Upper lobe of left lung (tissue), 6 donors: ENCODE results near the gene LEPROT. TPM values are rescaled to one million over a fixed set of nuclear protein-coding genes. Genes with fewer than 3 reads are reported as not detected.

Experiments
- ATAC-seq, 2 donors: fragments of 200-7000 bp; cut with Tn5 transposase; one replicate each; pipeline ENCODE4 v1.9.1; 2022; ENCODE audit warnings: mild to moderate bottlenecking in 2 of 2, moderate library complexity in 2 of 2; ENCODE audit not compliant: low FRiP score in 2 of 2
- DNase-seq, 2 donors: peaks; one replicate each; pipeline ENCODE4 v3.0.0-alpha.2; 2019 to 2020
- H3K27ac ChIP-seq, 4 donors: fragments of 200-600 bp; sonication (generic); one replicate each; pipeline ENCODE4 v1.5.1; 2016 to 2019
- H3K27me3 ChIP-seq, 4 donors: fragments of 200-600 bp; sonication (generic); one replicate each; pipeline ENCODE4 v1.5.1; 2017 to 2019
- H3K36me3 ChIP-seq, 4 donors: fragments of 200-600 bp; sonication (generic); one replicate each; pipeline ENCODE4 v1.5.1; 2016 to 2019
- H3K4me1 ChIP-seq, 4 donors: fragments of 200-600 bp; sonication (generic); one replicate each; pipeline ENCODE4 v1.5.1; 2018 to 2019
- H3K4me3 ChIP-seq, 4 donors: fragments of 200-600 bp; sonication (generic); one replicate each; pipeline ENCODE4 v1.5.1; 2017 to 2019; ENCODE audit warnings: mild to moderate bottlenecking in 2 of 4, moderate library complexity in 1 of 4
- H3K9me3 ChIP-seq, 4 donors: fragments of 200-600 bp; sonication (generic); one replicate each; pipeline ENCODE4 v1.5.1; 2018 to 2019
- EP300 ChIP-seq, 4 donors: sonication (generic); formaldehyde crosslinking; IDR thresholded peaks; one replicate each; pipeline ENCODE4 v1.5.1; 2017; ENCODE audit warnings: antibody characterized with exemption in 4 of 4, control low read depth in 2 of 4
- POLR2A ChIP-seq, 4 donors: fragments of 450-650 bp; IDR thresholded peaks; one replicate each; pipeline ENCODE4 v1.5.1; 2016 to 2017; ENCODE audit warnings: antibody characterized with exemption in 4 of 4, mild to moderate bottlenecking in 2 of 4
- POLR2AphosphoS5 ChIP-seq, 2 donors: sonication (generic); formaldehyde crosslinking; IDR thresholded peaks; one replicate each; pipeline ENCODE4 v1.5.1; 2017; ENCODE audit warnings: antibody characterized with exemption in 2 of 2
- WGBS, 2 donors: methylation state at CpG; one replicate each; pipeline ENCODE4 v1.1.5; 2017 to 2018; 5-methylcytosine and 5-hydroxymethylcytosine counted together
- total RNA-seq, 6 donors: library from RNA; depleted of rRNA in 4 of 6; stranded (reverse); fragments of >200 nt in 4 of 6; gene quantifications; one replicate each; pipeline versions ENCODE4 v1.1.0 to v1.2.1, GENCODE V29; 2016 to 2021
- TF ChIP-seq, protein P1 (sequence below), 6 experiments: fragments of 450-650 bp in 4 of 6; fragments of 200-600 bp in 2 of 6; sonication (generic) in 2 of 6; IDR thresholded peaks; one replicate each; pipeline ENCODE4 v1.5.1; 2016 to 2019; ENCODE audit warnings: antibody characterized with exemption in 6 of 6
- donor health status: DM: no; HTN: no; CAD: no; lungs with moderate emphysema.
- donor health status: DM: no; HTN: yes; CAD: no; lungs with severe emphysema.

Gene LEPROT
- total RNA-seq, 6 donors from 2014 or later, result 28.0 to 120 (median 72.9) TPM

DNA sequence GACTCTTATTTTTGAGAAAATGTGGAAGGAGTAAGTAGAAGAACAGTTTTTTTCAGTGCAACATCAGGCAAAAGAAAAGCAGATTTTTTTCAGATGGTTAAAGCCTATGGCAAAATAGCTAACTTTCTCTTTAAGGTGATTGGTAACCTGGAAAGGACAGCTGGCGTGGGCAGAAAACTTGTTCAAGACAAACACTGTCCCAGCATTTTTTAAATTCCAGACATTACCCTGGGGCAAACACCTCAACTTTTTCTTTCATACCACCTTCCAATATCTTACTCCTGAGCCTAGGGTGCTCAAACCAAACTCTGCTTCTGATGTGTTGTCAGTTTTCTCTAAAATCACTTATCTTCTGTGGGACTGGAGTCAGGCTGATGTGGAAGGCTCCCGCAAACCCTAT, 2.7 kb upstream of the LEPROT start:
- H3K27me3 ChIP-seq, result no peaks in the 10 kb centered on the region
- no peaks in the 10 kb centered on the region for H3K9me3 ChIP-seq
- no peak for TF ChIP-seq POLR2A (IDR thresholded peaks at IDR 0.05)
- TF ChIP-seq, protein P1, sequence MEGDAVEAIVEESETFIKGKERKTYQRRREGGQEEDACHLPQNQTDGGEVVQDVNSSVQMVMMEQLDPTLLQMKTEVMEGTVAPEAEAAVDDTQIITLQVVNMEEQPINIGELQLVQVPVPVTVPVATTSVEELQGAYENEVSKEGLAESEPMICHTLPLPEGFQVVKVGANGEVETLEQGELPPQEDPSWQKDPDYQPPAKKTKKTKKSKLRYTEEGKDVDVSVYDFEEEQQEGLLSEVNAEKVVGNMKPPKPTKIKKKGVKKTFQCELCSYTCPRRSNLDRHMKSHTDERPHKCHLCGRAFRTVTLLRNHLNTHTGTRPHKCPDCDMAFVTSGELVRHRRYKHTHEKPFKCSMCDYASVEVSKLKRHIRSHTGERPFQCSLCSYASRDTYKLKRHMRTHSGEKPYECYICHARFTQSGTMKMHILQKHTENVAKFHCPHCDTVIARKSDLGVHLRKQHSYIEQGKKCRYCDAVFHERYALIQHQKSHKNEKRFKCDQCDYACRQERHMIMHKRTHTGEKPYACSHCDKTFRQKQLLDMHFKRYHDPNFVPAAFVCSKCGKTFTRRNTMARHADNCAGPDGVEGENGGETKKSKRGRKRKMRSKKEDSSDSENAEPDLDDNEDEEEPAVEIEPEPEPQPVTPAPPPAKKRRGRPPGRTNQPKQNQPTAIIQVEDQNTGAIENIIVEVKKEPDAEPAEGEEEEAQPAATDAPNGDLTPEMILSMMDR (IDR thresholded peaks at IDR 0.05), result no peak
- TF ChIP-seq POLR2AphosphoS5 (IDR thresholded peaks at IDR 0.05), result no peak
- TF ChIP-seq EP300 (IDR thresholded peaks at IDR 0.05), result no peak
- no peaks in the 10 kb centered on the region for H3K36me3 ChIP-seq
- peak overlapping the region in 1 of 4 donors; percentile 10 for H3K27ac ChIP-seq
- H3K4me1 ChIP-seq, result peaks cover 12 to 23% (median 15%) of the 10 kb centered on the region in 4 donors
- no peak for ATAC-seq
- DNase-seq, result no peak
- 72 to 73% methylated on average over 2 of the region's 2 CpGs for WGBS, 2 donors
- H3K4me3 ChIP-seq, result no peak overlapping the region

DNA sequence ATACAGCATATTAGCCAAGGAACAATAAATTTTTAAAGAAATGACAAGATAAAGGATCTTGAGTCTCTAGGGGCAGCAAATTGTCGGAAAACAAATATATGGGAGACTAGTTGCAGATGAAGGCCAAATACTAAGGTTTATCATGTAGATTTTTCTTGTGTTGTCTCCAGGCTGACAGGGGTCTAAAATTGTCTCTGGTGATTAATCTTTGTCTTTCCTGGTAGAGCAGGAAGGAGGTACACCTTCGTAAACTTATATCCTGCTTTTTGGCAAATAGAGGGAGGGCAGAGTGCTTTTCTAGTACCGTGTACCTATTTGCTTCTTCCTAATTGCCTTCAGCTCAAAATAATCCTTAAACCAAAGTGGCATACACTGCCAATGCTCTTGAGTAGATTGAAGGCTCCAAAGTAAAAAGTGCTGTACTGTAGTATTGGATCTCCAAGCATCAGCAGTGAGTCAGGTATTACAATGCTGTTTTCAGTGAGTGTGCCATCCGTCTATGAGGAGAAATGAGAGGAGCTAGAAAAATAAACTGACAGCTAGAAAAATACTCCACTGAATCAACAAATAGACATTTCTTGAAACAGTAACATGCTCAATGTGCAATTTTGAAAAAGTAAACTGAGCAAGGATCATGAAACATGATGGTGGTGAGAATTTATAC, 1.8 kb upstream of the LEPROT start:
- 82 to 84% methylated on average over 4 of the region's 4 CpGs for WGBS, 2 donors
- Histone ChIP-seq H3K36me3 (no peaks in the 10 kb centered on the region), H3K4me3 (no peak overlapping the region), H3K27me3 (no peaks in the 10 kb centered on the region), H3K27ac (peak overlapping the region in 2 of 4 donors; percentile 84 to 98), H3K4me1 (peaks cover 15 to 32% (median 25%) of the 10 kb centered on the region in 4 donors), H3K9me3 (no peaks in the 10 kb centered on the region)
- no peak for DNase-seq
- ATAC-seq, result no peak
- TF ChIP-seq POLR2AphosphoS5 (IDR thresholded peaks at IDR 0.05) (no peak), EP300 (IDR thresholded peaks at IDR 0.05) (no peak), POLR2A (IDR thresholded peaks at IDR 0.05) (no peak)
- TF ChIP-seq, protein P1 (IDR thresholded peaks at IDR 0.05), result no peak

DNA sequence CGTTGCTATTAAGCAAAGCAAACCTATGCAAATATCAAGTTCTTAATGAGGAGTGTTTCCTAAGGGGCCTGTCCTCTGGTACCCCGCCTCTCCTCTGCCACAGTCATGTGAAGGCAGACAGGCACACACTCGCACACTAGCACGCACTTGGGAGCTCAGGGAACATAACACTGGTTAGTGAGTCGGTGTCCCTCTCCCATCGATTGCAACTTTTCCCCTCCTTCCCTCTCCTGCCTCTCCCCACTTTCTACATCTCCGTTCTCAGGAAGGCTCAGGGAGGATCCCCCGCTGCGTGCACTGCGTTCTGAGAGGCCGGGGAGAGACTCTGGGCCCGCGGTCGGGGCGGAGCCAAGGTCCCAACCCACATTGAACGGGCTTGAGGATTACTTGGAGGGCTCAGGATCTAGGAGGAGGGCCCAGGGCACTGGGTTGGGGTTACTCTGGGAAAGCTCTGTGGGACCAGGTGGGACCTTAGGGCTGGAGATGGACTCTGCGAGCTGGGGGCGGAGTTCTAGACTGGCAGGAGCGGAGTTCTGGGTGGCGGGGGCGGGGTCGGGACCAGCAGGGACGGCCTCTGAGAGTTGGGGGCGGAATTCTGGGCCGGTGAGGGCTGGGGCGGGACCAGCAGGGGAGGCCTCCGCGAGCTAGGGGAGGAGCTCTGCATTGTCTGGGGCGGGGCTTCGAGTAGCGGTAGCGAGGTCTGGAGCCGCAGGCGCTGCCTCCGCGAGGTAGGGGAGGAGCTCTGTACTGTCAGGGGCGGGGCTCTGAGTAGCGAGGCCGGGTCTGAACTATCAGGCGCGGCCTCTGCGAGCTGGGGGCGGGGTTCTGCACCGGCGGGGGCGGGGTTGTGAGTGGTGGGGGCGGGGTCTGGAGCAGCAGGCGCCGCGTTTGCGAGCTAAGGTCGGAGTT, 533 bp upstream of the LEPROT start:
- peak overlapping the region; percentile 8 to 78 (median 65) for H3K4me3 ChIP-seq
- TF ChIP-seq EP300 (IDR thresholded peaks at IDR 0.05), result no peak
- TF ChIP-seq, protein P1 (IDR thresholded peaks at IDR 0.05), result no peak
- peak; percentile 19 to 49 for TF ChIP-seq POLR2AphosphoS5 (IDR thresholded peaks at IDR 0.05)
- peak in 3 of 4 donors; percentile 22 to 64 (median 48) for TF ChIP-seq POLR2A (IDR thresholded peaks at IDR 0.05)
- peak; percentile 97 to 99 for ATAC-seq

DNA sequence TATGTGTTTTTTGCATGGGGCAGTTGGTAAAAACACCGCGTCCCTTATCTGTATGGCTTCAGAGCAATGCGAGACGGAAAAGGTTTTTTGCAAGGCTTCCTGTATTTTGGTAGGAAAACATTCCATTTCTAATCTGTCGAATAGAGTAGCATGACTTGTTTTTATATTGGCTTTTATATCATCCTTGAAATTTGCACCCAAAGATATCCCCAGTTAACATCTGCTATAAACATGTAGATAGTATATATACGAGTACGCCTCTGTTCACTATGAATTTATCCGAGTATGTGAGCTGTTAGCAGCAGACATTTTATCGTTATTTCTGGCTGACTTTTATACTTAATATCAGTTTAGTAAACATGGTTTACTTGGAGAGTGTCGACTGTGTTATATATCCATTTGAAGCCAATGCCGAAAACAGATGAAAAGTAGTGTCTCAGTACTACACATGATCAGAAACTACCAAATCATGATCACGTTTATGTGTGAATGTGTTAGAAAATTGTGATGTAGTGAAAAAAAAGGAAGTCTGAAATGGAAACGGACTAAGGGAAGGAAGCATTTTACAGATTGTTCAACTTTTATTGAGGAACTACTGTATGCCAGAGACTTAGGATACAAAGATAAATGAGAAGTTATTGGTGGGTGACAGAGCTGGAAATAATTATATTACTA, 1.0 kb downstream of the LEPROT start:
- Histone ChIP-seq H3K9me3 (no peaks in the 10 kb centered on the region), H3K36me3 (peaks cover 9 to 12% (median 12%) of the 10 kb centered on the region in 4 donors), H3K4me3 (peak overlapping the region; percentile 54 to 78 (median 76)), H3K27me3 (no peaks in the 10 kb centered on the region), H3K27ac (peak overlapping the region; percentile 90 to 99 (median 98)), H3K4me1 (peaks cover 15 to 40% (median 37%) of the 10 kb centered on the region in 4 donors)
- TF ChIP-seq EP300 (IDR thresholded peaks at IDR 0.05) (no peak), POLR2A (IDR thresholded peaks at IDR 0.05) (peak in 1 of 4 donors; percentile 21), POLR2AphosphoS5 (IDR thresholded peaks at IDR 0.05) (no peak)
- TF ChIP-seq, protein P1 (IDR thresholded peaks at IDR 0.05), result no peak
- DNase-seq (no peak), ATAC-seq (no peak)
- WGBS, 2 donors, result 4 to 5% methylated on average over 13 of the region's 13 CpGs

More for the DNA sequence above, 533 bp upstream of the LEPROT start:
- H3K36me3 ChIP-seq, result peaks cover 0 to under 1% (median 0%) of the 10 kb centered on the region in 4 donors
- no peaks in the 10 kb centered on the region for H3K9me3 ChIP-seq
- peak in 1 of 2 donors; percentile 99 for DNase-seq
- peaks cover 15 to 40% (median 36%) of the 10 kb centered on the region in 4 donors for H3K4me1 ChIP-seq
- WGBS, 2 donors, result 2% methylated on average over 24 to 32 of the region's 52 CpGs
- peak overlapping the region; percentile 90 to 99 (median 98) for H3K27ac ChIP-seq
- no peaks in the 10 kb centered on the region for H3K27me3 ChIP-seq
